ENCODE data around the gene XAF1.

DNA sequence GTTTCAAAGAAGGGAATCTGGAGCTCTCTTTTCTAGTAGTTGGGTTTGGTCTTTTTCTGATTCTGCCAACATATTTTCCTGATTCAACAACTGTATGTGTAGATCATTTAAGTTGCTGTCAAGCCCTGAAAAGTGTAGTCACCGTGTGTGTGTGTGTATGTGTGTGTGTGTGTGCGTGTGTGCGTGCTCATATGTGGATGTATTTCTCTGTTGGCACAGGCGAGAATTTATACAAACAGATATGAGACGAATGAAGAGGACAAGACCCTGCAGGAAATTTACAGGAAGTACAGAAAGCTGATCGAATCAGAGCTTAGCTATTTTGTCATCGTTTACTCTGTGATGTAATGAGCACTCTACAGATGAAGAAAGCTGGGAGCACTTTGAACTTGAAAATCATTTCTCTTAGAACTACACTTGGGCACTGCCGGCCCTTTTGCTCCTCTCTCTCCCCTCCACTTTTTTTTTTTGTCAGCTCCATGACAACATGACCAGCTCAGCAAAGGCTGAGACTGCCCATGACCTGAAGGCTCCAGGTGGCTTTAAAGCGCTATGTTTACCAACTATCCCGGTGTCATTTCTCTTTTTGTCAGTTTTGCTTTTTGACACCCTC, 31.3 kb downstream of the XAF1 start:
- TF ChIP-seq, protein P1, sequence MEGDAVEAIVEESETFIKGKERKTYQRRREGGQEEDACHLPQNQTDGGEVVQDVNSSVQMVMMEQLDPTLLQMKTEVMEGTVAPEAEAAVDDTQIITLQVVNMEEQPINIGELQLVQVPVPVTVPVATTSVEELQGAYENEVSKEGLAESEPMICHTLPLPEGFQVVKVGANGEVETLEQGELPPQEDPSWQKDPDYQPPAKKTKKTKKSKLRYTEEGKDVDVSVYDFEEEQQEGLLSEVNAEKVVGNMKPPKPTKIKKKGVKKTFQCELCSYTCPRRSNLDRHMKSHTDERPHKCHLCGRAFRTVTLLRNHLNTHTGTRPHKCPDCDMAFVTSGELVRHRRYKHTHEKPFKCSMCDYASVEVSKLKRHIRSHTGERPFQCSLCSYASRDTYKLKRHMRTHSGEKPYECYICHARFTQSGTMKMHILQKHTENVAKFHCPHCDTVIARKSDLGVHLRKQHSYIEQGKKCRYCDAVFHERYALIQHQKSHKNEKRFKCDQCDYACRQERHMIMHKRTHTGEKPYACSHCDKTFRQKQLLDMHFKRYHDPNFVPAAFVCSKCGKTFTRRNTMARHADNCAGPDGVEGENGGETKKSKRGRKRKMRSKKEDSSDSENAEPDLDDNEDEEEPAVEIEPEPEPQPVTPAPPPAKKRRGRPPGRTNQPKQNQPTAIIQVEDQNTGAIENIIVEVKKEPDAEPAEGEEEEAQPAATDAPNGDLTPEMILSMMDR (IDR thresholded peaks at IDR 0.05): no peak
- no peak for TF ChIP-seq POLR2A (IDR thresholded peaks at IDR 0.05)

Data from prostate gland (tissue), 2 donors.